Central memory CD8-positive, alpha-beta T cell (primary cell): Measurements from ENCODE around the gene SYT9.
"Not testable (repeated sequence)": the region's sequence is repeated elsewhere in the genome, so short reads cannot be mapped to it uniquely, and the experiment has no call there.

Experiments used
- ATAC-seq: fragments of 150-1000 bp; cut with Tn5 transposase; replicated peaks from 2 replicates; pipeline ENCODE4 v1.10.0; 2022; ENCODE audit warnings: mild to moderate bottlenecking, moderate FRiP score, moderate number of reproducible peaks; ENCODE audit not compliant: poor library complexity, severe bottlenecking; ENCODE audit errors: extremely low read depth
- DNase-seq, 2 donors: peaks; one replicate each; pipeline ENCODE4 v3.0.0; 2021; ENCODE audit warnings: low spot score in 2 of 2
- H3K27ac Mint-ChIP-seq: one replicate; pipeline ENCODE4 v1.8.0; 2022; ENCODE audit warnings: low read depth, mild to moderate bottlenecking, moderate library complexity, mixed read lengths
- H3K27me3 Mint-ChIP-seq: one replicate; pipeline ENCODE4 v1.8.0; 2022; ENCODE audit warnings: mixed read lengths
- H3K36me3 Mint-ChIP-seq: one replicate; pipeline ENCODE4 v1.8.0; 2022; ENCODE audit warnings: mild to moderate bottlenecking, moderate library complexity, mixed read lengths; ENCODE audit not compliant: insufficient read depth
- H3K4me1 Mint-ChIP-seq: one replicate; pipeline ENCODE4 v1.8.0; 2022; ENCODE audit warnings: mixed read lengths
- H3K4me3 Mint-ChIP-seq: one replicate; pipeline ENCODE4 v1.8.0; 2022; ENCODE audit warnings: mild to moderate bottlenecking, moderate library complexity, mixed read lengths
- H3K9me3 Mint-ChIP-seq: one replicate; pipeline ENCODE4 v1.8.0; 2022; ENCODE audit warnings: mixed read lengths

Gene SYT9

GRCh38 chr11:7513234-7514098 lies 261.8 kb downstream of the SYT9 start, which contains the start of gene PPFIBP2:
Gene PPFIBP2 (plus strand): TSS chr11:7513999. CDS start chr11:7549476, 35,477 bp downstream.
- H3K4me3 Mint-ChIP-seq = peak within 1 kb of the TSS; percentile 86
- H3K27me3 Mint-ChIP-seq = no peaks in the 10 kb centered on the region
- peaks cover 7% of the 10 kb centered on the region for H3K36me3 Mint-ChIP-seq
- ATAC-seq (peak; percentile 89), DNase-seq (peak; percentile 73 to 82)
- peak within 1 kb of the TSS; percentile 86 for H3K27ac Mint-ChIP-seq
- no peaks in the 10 kb centered on the region for H3K9me3 Mint-ChIP-seq
- H3K4me1 Mint-ChIP-seq = peaks cover 19% of the 10 kb centered on the region

GRCh38 chr11:7514099-7514591 lies 262.4 kb downstream of the SYT9 start:
- H3K36me3 Mint-ChIP-seq = peaks cover 7% of the 10 kb centered on the region
- H3K4me1 Mint-ChIP-seq = peaks cover 19% of the 10 kb centered on the region
- DNase-seq = no peak
- no peaks in the 10 kb centered on the region for H3K9me3 Mint-ChIP-seq
- peak overlapping the region; percentile 86 for H3K4me3 Mint-ChIP-seq
- peak; percentile 11 for ATAC-seq
- H3K27ac Mint-ChIP-seq = no peak overlapping the region
- no peaks in the 10 kb centered on the region for H3K27me3 Mint-ChIP-seq

GRCh38 chr11:7515447-7515886 lies 263.8 kb downstream of the SYT9 start:
- Mint-ChIP-seq H3K27ac (no peak overlapping the region), H3K4me3 (no peak overlapping the region), H3K27me3 (no peaks in the 10 kb centered on the region), H3K9me3 (no peaks in the 10 kb centered on the region), H3K4me1 (peaks cover 19% of the 10 kb centered on the region), H3K36me3 (peaks cover 7% of the 10 kb centered on the region)
- no peak for ATAC-seq
- no peak for DNase-seq

- no peaks in the 10 kb centered on the region for H3K9me3 Mint-ChIP-seq
- no peak overlapping the region for H3K4me3 Mint-ChIP-seq
- H3K36me3 Mint-ChIP-seq = peaks cover 5% of the 10 kb centered on the region
- DNase-seq (no peak), ATAC-seq (no peak)
- no peak overlapping the region for H3K27ac Mint-ChIP-seq
- peaks cover 19% of the 10 kb centered on the region for H3K4me1 Mint-ChIP-seq
- no peaks in the 10 kb centered on the region for H3K27me3 Mint-ChIP-seq
Measured at GRCh38 chr11:7516475-7516874, 264.8 kb downstream of the SYT9 start.

GRCh38 chr11:7517743-7518142 lies 266.0 kb downstream of the SYT9 start:
- DNase-seq, H3K36me3 Mint-ChIP-seq, H3K9me3 Mint-ChIP-seq, H3K27me3 Mint-ChIP-seq, H3K4me3 Mint-ChIP-seq, ATAC-seq, H3K27ac Mint-ChIP-seq: not testable (repeated sequence)
- peaks cover 19% of the 10 kb centered on the region for H3K4me1 Mint-ChIP-seq
